Measurements from ENCODE around the gene CORO6. TPM values are rescaled to one million over a fixed set of nuclear protein-coding genes. Genes with fewer than 3 reads are reported as not detected.

CORO6 gene
- total RNA-seq, 1 donor from 2014 or later, result 7.1 TPM

- Mint-ChIP-seq H3K4me1 (ENCODE audit: unreplicated experiment) (peaks cover 56% of the 10 kb centered on the region), H3K4me3 (ENCODE audit: unreplicated experiment) (no peak overlapping the region), H3K36me3 (ENCODE audit: unreplicated experiment) (peaks cover 12% of the 10 kb centered on the region), H3K9me3 (ENCODE audit: unreplicated experiment) (no peaks in the 10 kb centered on the region), H3K27me3 (ENCODE audit: unreplicated experiment) (no peaks in the 10 kb centered on the region), H3K27ac (ENCODE audit: unreplicated experiment) (peak overlapping the region; percentile 91)
- no peak for DNase-seq (ENCODE audit: extremely low spot score, unreplicated experiment)
- no peak for TF ChIP-seq CTCF (IDR thresholded peaks at IDR 0.05)
These were observed 17.7 kb upstream of the CORO6 start for GRCh38 chr17:29640413-29640812.

GRCh38 chr17:29633886-29634285, 11.2 kb upstream of the CORO6 start:
- Mint-ChIP-seq H3K27ac (ENCODE audit: unreplicated experiment) (no peak overlapping the region), H3K36me3 (ENCODE audit: unreplicated experiment) (peaks cover 36% of the 10 kb centered on the region)
- no peak for TF ChIP-seq CTCF (IDR thresholded peaks at IDR 0.05)

GRCh38 chr17:29630630-29631193, 8.0 kb upstream of the CORO6 start:
- no peaks in the 10 kb centered on the region for H3K27me3 Mint-ChIP-seq (ENCODE audit: unreplicated experiment)
- TF ChIP-seq CTCF (IDR thresholded peaks at IDR 0.05), result no peak
- DNase-seq (ENCODE audit: extremely low spot score, unreplicated experiment), result no peak
- H3K9me3 Mint-ChIP-seq (ENCODE audit: unreplicated experiment), result no peaks in the 10 kb centered on the region
- H3K4me1 Mint-ChIP-seq (ENCODE audit: unreplicated experiment), result no peaks in the 10 kb centered on the region
- H3K36me3 Mint-ChIP-seq (ENCODE audit: unreplicated experiment), result peaks cover 30% of the 10 kb centered on the region
- H3K27ac Mint-ChIP-seq (ENCODE audit: unreplicated experiment), result no peak overlapping the region
- H3K4me3 Mint-ChIP-seq (ENCODE audit: unreplicated experiment), result no peak overlapping the region

More at GRCh38 chr17:29633886-29634285, 11.2 kb upstream of the CORO6 start:
- Mint-ChIP-seq H3K9me3 (ENCODE audit: unreplicated experiment) (no peaks in the 10 kb centered on the region), H3K27me3 (ENCODE audit: unreplicated experiment) (no peaks in the 10 kb centered on the region), H3K4me1 (ENCODE audit: unreplicated experiment) (peaks cover 3% of the 10 kb centered on the region), H3K4me3 (ENCODE audit: unreplicated experiment) (no peak overlapping the region)
- no peak for DNase-seq (ENCODE audit: extremely low spot score, unreplicated experiment)

GRCh38 chr17:29629839-29630238, 7.1 kb upstream of the CORO6 start:
- peaks cover 25% of the 10 kb centered on the region for H3K36me3 Mint-ChIP-seq (ENCODE audit: unreplicated experiment)
- no peak overlapping the region for H3K27ac Mint-ChIP-seq (ENCODE audit: unreplicated experiment)
- no peak for TF ChIP-seq CTCF (IDR thresholded peaks at IDR 0.05)
- H3K27me3 Mint-ChIP-seq (ENCODE audit: unreplicated experiment), result no peaks in the 10 kb centered on the region
- no peaks in the 10 kb centered on the region for H3K9me3 Mint-ChIP-seq (ENCODE audit: unreplicated experiment)
- DNase-seq (ENCODE audit: extremely low spot score, unreplicated experiment), result no peak
- no peak overlapping the region for H3K4me3 Mint-ChIP-seq (ENCODE audit: unreplicated experiment)
- no peaks in the 10 kb centered on the region for H3K4me1 Mint-ChIP-seq (ENCODE audit: unreplicated experiment)

- Mint-ChIP-seq H3K27ac (ENCODE audit: unreplicated experiment) (no peak overlapping the region), H3K36me3 (ENCODE audit: unreplicated experiment) (peaks cover 20% of the 10 kb centered on the region), H3K27me3 (ENCODE audit: unreplicated experiment) (no peaks in the 10 kb centered on the region), H3K4me3 (ENCODE audit: unreplicated experiment) (no peak overlapping the region), H3K4me1 (ENCODE audit: unreplicated experiment) (no peaks in the 10 kb centered on the region), H3K9me3 (ENCODE audit: unreplicated experiment) (no peaks in the 10 kb centered on the region)
- TF ChIP-seq CTCF (IDR thresholded peaks at IDR 0.05), result no peak
- DNase-seq (ENCODE audit: extremely low spot score, unreplicated experiment), result no peak
These were observed 5.9 kb upstream of the CORO6 start for GRCh38 chr17:29628644-29629043.

Measured in osteocyte (in vitro differentiated cells).